ENCODE measurements around the gene PLEKHA3. TPM values are rescaled to one million over a fixed set of nuclear protein-coding genes. Genes with fewer than 3 reads are reported as not detected.

The PLEKHA3 gene
- total RNA-seq, 1 experiment from 2014 or later = 30.5 TPM

GRCh38 chr2:178474560-178474959, 5.7 kb upstream of the PLEKHA3 start:
- no peak for TF ChIP-seq SIN3A (IDR thresholded peaks at IDR 0.05; ENCODE audit: borderline replicate concordance, insufficient read depth, low read depth, low read length)
- TF ChIP-seq CTCF (IDR thresholded peaks at IDR 0.05) = no peak
- TF ChIP-seq REST (IDR thresholded peaks at IDR 0.05; ENCODE audit: insufficient read depth in 1 of 2, low read depth in 2 of 2, low read length in 1 of 2) = no peak
- no peak for TF ChIP-seq TCF7L2 (IDR thresholded peaks at IDR 0.05; ENCODE audit: low read depth, low read length)
- no peak for TF ChIP-seq POLR2AphosphoS5 (IDR thresholded peaks at IDR 0.05; ENCODE audit: low read depth, low read length)
- in situ Hi-C loops (cut with HindIII; ENCODE audit: low pct_unique_long_range_greater_than_20kb, low sequenced_read_pairs) (no loop called here), intact Hi-C loops (cut with micrococcal nuclease; ENCODE audit: unreplicated experiment) (no loop called here)
- Histone ChIP-seq H3K27ac (ENCODE audit: low read length) (no peak overlapping the region), H3K36me3 (ENCODE audit: control insufficient read depth, insufficient read depth, low read length) (no peaks in the 10 kb centered on the region), H3K4me3 (ENCODE audit: low read depth in 2 of 2, low read length in 2 of 2) (no peak overlapping the region), H3K4me1 (ENCODE audit: control insufficient read depth, insufficient read depth, low read length) (peaks cover 10% of the 10 kb centered on the region; the same call in 1 of the 2 replicates), H3K27me3 (ENCODE audit: control insufficient read depth, insufficient read depth, low read length) (no peaks in the 10 kb centered on the region), H3K9me3 (ENCODE audit: control insufficient read depth, insufficient read depth, low read depth, low read length) (no peaks in the 10 kb centered on the region)
- DNase-seq (ENCODE audit: low read depth, low spot score) (no peak), ATAC-seq (no peak)
- POLR2A ChIA-PET = no interaction called here
- BruUV-seq (replicated peaks) = no TSS peak
- CTCF ChIA-PET = no interaction called here

DNA sequence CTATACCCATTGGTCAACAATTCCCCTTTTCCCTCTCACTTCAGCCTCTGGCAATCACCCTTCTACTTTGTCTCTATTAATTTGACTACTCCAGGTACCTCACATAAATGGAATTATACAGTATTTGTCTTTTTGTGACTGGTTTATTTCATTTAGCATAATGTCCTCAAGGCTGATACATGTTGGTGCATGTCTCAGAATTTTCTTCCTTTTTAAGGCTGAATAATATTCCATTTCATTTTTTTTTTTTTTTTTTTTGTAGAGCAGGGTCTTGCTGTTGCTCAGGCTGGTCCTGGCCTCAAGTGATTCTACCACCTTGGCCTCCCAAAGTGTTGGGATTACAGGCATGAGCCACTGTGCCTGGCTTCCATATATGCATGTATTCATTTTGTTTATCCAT, 3.8 kb upstream of the PLEKHA3 start:
- CTCF ChIA-PET = no interaction called here
- in situ Hi-C loops (cut with HindIII; ENCODE audit: low pct_unique_long_range_greater_than_20kb, low sequenced_read_pairs) = no loop called here
- no TSS peak for BruUV-seq (replicated peaks)
- no peaks in the 10 kb centered on the region for H3K9me3 ChIP-seq (ENCODE audit: control insufficient read depth, insufficient read depth, low read depth, low read length)
- intact Hi-C loops (cut with micrococcal nuclease; ENCODE audit: unreplicated experiment) = loop anchor here (5.0 kb wide), 1 partner anchor 46 kb away; no protein-coding TSS in a partner anchor
- no peak for ATAC-seq
- H3K4me1 ChIP-seq (ENCODE audit: control insufficient read depth, insufficient read depth, low read length) = peaks cover 17% of the 10 kb centered on the region
- TF ChIP-seq REST (IDR thresholded peaks at IDR 0.05; ENCODE audit: insufficient read depth in 1 of 2, low read depth in 2 of 2, low read length in 1 of 2) (no peak), CTCF (IDR thresholded peaks at IDR 0.05) (no peak), SIN3A (IDR thresholded peaks at IDR 0.05; ENCODE audit: borderline replicate concordance, insufficient read depth, low read depth, low read length) (no peak), TCF7L2 (IDR thresholded peaks at IDR 0.05; ENCODE audit: low read depth, low read length) (no peak), POLR2AphosphoS5 (IDR thresholded peaks at IDR 0.05; ENCODE audit: low read depth, low read length) (no peak)
- POLR2A ChIA-PET = no interaction called here
- H3K36me3 ChIP-seq (ENCODE audit: control insufficient read depth, insufficient read depth, low read length) = no peaks in the 10 kb centered on the region
- H3K27me3 ChIP-seq (ENCODE audit: control insufficient read depth, insufficient read depth, low read length) = no peaks in the 10 kb centered on the region
- H3K4me3 ChIP-seq (ENCODE audit: low read depth in 2 of 2, low read length in 2 of 2) = no peak overlapping the region
- DNase-seq (ENCODE audit: low read depth, low spot score) = no peak
- no peak overlapping the region for H3K27ac ChIP-seq (ENCODE audit: low read length)
